HCEC 1CT (cell line): Measurements from ENCODE around the gene AGBL1.

ENCODE experiments used
- DNase-seq: peaks from one replicate; pipeline ENCODE4 v3.0.0-alpha.2; 2017

The AGBL1 gene

DNA sequence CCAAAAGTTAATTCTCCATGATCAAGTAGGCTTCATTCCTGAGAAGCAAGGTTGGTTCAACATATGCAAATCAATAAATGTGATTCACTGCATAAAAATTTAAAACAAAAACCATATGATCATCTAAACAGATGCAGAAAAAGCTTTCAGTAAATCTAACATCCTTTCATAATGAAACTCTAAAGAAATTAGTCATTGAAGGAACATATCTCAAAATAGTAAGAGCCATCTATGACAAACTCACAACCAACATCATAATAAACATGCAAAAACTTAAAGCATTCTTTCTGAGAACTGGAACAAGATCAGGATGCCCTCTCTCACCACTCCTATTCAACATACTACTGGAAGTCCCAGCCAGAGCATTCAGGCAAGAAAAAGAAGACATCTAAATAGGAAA lies 254.1 kb downstream of the AGBL1 start:
- DNase-seq, result no peak

DNA sequence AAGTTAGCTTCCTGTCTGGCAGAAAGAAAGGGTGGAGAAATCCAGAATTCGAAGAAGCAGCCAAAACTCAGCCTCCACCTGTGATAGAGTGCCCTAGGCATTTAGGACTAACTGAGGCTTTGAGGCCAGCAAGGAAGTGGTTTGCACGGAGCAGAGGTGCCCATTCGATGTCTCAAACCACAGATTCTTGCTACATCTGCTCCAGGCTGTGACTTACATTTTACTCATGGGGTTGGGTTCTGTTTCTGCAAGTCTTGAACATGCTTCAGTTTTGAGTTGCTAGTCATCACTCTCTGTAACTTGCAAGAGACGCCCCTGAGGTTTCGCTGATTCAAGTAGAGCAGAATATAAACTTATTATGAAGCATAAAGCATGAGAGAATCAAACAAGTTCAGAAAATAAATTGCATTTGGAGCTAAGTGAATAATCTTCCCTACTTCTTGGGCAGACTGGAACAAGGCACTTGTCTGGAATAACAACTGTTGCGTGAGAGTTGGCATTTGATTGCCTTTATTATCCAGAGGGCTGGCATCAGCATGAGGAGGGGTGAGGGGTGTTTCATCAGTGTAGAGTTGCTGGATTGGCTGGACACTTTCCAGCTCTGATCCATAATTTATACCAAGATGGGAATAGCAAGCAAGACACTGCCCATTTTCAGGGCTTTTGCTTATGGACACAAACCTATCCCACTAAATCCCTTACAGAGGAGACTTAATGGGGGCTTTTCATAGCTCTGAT lies 256.5 kb downstream of the AGBL1 start:
- DNase-seq, result no peak

DNA sequence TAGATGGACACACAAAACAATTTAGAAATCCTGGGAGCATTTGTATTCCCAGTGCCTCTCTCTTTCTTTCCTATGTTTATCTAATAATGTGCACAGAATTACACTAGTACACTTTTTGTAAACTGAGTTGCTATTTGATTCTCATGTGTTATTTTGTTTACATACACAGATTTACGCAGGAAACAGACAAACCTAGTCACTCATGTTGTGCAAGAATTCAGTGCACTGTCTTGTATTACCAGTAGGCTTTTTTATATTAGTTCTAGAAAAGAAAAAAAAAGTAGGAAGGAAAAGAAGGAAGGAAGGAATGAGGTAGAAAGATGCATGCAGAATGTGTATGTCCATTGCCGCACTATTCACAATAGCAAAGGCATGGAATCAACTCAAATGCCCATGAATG lies 257.4 kb downstream of the AGBL1 start:
- no peak for DNase-seq

DNA sequence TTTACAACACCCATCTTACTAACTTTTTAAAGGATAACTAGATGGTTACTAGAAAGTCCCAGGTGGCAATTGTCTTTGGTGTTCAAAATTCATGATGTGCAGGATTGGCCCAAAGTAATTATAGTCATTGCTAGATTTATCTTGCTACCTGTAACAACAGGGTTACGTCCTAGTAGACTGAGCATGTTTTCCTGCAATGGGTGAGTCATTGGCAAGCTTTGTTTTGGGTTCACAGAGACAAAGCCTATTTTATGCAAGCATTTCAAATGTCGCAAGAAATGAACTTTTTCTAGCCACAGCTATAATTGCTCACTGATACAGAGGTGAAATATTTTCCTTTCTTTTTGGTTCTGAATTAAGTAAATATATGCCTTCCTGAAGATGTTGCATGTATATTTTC lies 267.6 kb downstream of the AGBL1 start:
- DNase-seq, result no peak

DNA sequence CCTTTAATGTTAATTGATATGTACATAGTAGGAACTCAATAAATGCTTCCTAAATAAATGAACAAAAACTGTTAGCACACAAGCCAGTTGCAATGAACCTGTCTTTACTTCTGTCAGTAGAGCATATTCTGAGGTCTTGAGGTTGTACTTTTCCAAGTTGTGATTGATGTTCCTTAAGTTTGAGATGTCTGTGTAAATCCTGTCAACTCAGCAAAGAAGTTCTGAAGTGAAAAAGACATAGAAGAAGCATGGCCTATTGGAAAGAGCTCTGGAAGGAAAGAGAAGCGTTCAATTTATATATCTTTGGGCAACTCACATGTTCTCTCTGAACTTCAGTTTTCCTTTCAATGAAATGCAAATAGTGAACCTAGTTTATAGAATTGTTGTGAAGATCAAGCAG lies 269.9 kb downstream of the AGBL1 start:
- DNase-seq, result no peak

DNA sequence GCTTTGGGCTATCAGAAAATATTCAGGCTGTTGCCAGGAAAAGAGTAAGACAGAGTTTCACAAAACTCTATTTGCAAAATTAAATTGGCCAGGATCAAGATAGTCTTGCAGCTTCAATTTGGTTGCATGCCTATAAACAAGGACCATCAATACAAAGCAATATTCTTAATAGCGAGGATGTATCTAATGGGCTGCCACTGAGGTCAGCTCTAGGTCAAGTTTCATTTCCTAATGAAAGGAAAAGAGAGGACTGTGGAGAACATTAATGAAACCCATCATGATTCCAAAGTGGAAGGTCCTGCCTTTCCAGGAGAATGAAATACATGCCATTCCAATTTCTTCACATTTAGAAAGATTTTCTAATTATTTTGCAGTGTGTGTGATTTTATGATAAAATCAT lies 273.5 kb downstream of the AGBL1 start:
- DNase-seq, result no peak

DNA sequence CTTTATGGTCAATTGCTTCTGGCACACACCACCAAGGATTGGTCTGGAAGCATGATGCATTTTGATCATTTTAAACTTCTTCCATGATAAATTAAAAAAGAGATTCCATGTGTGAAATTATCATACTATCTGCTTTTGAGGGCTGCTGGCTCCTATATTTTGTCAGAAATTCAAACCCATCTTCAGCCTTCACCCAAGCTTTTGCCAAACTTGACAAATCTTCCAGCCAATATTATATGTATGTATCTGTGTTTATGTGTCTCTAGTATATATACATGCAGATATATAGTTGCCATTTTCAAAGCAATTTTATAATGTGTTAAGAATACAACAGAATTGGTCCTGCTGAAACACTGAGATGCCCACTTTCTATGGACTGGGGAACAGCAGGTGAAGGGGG lies 275.7 kb downstream of the AGBL1 start:
- no peak for DNase-seq

DNA sequence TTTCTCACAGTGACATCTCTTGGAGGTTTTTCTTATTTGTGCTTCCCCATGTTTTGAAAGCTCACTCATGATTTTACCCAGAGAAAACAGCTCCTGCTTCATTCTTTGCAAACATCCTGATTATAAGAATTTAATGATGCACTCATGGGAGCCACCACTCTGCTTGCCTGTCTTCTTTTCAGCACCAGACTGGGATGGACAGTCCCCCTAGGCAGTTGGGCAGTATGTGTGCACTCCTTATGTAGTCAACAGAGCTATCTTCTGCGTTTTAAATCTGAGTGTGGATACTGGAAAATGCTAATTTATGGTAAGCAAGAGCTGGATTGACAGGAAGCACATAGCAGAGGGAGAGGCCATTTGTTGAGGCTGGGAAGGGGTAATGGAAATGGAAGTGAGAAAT lies 276.1 kb downstream of the AGBL1 start:
- no peak for DNase-seq

DNA sequence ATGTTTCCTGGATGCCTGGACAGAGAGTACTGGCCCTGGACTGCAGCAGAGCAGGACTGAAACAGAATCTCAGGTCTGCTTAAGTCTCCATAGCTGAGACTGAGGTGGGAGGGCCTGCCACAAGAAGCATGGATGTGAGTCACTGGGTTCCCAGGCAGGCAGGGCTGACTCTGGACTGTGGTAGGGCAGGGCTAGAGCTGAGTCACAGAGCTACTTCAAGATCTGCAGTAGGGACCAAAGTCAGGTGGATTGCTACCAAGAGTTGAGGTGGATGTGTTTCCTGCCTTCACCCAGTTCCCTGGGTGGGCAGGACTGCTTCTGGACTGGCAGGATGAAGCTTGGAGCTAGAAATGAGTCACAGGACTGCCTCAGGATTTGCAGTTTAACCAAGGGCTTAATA lies 282.9 kb downstream of the AGBL1 start:
- no peak for DNase-seq

DNA sequence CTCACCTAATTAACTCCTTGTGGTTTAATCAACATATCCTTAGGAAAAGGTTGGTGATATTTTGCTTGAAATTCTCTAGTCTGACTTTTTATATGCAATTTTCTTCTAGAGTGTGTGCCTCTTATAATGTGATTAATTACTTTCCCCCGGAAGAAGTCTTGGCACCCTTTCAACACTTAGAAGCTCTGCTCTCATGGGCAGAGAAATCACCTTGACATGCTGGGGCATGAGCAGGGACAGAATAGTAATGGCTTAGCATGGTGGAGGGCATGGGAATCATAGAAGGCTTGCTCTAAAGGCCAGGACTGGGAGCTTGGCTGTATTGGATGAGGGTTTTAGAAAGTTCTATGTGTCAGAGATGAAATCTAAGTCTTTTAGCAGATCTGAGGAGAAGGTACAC lies 293.5 kb downstream of the AGBL1 start:
- DNase-seq, result no peak

DNA sequence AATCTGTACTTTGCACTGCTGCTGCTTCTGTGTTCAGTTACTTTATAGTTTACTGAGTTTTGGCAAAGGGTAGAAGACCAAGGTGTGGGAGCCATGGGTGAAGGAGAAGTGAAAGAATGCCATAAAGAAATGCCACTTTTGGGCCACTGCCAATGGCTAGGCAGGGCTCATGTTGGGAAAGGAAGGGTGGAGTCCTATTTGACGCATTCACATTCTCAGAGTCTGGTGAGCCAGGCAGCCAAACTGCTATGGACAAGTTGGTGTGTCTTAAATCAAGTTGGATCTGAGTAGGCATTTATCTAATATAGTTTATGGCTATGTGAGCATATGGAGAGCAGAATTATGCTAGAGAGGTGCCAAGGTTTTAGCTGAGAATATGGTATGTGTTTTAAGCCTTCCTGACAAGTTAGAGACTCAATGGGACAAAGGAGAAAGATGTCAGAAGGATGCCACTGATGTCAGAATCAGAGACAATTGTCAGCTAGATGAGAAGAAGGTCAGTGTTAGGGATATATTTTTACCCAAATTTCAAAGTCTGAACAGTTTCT lies 296.1 kb downstream of the AGBL1 start:
- no peak for DNase-seq

DNA sequence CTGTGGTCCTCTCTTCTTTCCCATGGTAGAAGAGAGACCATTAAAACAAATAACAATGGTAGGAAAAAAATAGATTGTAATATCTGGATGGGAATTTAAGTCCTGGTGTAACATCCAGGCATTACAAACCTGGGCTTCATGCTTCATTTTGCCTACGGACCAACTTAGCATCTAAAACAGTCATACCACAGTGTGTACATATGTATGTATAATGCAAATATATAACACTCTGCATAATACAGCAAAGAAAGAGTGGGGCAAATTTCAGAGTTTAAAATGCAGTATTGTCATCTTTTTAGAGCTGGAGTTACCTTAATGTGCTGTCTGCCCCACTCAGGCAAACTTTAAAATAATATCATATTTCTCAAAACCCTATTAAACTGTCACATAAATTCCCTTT lies 298.2 kb downstream of the AGBL1 start:
- DNase-seq, result no peak

DNA sequence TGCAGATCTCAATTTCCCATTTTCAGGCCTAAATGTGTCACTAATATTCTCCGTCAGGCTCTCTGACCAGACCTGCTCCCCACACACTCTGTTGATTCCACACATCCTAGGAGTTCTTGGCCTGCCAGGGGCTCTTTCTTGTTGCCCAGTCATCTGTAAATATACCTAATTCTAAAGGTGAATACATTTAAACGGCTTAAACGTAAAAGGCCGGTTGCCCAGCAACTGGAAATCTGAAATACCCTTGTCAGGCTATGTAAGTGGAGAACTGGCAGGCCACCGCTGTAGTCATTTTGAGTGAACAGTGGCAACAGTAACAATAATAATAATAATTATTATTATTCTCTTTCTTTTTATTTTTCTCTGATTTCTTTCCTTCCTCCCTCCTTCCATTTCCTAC lies 302.7 kb downstream of the AGBL1 start:
- no peak for DNase-seq

DNA sequence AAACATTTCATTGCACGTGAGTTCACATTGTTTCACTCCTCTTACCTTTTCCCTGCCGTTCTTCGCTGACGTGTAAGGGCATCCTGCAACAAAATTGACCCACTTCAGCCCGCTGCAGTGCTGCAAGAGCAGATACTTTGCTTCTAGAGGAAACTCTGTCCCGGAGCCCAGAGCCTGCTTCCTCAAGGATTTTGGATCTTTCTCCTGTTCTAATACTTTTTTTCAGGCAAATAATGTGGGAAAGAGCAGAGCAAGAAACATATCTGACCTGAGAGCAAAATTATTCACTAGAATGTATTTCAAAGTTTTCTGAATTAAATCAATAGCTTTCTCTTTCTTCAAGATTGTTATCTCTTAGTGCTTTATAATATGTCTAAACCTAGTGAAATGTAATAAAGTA lies 303.9 kb downstream of the AGBL1 start:
- no peak for DNase-seq

DNA sequence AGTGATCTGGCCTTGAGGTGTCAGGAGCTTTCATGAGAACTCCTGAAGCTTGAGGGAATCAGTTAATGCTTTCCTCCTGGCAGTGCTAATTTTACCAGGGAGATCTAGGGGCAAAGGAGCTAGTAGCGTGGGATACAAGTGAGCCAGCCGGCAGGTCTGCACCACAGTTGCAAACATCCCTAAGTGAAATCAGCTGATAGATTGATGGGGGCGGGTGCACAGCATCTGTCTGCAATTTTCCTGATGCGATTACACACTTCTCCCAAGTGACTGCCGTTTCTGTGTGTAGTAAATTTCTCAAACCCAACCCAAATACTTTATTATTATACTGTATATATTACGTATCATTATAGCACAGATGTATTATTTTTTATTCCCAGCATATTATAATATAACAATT lies 304.5 kb downstream of the AGBL1 start:
- DNase-seq, result no peak

DNA sequence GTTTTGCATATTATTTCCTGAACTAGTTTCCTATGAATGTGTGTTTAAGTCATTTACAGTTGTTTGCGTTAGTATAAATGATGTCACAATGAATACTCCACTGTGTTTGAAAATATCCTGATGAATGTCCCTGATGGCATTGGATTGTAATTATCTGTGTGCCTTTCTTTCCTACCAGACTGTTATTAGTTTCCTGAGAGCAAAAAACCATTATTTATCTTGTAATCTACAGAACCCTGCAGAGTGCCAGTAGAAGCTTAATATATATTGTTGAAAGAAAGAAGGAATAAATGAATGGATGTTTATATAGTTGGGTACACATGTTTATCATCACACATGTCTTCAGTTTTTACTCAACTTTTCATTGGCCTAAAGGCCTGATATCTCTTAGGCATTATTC lies 312.6 kb downstream of the AGBL1 start:
- DNase-seq, result no peak

DNA sequence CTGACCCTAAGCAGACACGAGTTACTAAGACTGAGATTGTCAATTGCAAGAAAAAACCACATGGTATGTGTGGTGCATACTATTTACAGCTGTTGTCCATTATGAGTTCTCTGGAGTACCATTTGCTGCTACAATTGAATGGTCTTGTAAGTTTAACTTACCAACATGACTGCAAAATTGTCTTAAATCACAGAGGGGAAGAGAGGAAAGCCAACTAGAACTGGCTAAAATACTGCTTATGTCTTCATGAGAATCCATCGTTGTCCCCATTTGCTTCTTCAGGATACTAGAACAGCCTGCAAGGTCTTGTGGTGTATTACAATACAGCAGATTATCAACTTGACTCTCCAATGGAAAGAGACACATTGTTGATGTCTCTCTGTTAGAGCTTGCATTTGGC lies 313.2 kb downstream of the AGBL1 start:
- DNase-seq, result no peak

DNA sequence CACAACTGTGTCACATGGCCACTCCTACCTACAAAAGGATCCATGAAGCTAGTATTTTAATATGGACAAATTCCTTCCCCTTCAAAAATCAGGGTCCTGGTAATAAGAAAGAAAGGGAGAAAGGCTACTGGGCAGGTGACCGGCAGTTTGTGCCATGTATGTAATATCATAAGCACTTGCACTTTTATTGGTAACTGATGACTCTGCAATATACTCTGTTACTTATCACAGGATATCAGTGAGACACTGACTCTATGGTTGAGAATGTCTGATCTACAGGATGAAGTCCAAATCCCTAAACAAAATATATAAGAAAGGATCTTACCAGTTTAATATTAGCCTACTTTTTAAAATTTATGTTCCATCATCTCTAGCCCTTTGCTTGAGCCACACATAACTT lies 315.2 kb downstream of the AGBL1 start:
- no peak for DNase-seq

DNA sequence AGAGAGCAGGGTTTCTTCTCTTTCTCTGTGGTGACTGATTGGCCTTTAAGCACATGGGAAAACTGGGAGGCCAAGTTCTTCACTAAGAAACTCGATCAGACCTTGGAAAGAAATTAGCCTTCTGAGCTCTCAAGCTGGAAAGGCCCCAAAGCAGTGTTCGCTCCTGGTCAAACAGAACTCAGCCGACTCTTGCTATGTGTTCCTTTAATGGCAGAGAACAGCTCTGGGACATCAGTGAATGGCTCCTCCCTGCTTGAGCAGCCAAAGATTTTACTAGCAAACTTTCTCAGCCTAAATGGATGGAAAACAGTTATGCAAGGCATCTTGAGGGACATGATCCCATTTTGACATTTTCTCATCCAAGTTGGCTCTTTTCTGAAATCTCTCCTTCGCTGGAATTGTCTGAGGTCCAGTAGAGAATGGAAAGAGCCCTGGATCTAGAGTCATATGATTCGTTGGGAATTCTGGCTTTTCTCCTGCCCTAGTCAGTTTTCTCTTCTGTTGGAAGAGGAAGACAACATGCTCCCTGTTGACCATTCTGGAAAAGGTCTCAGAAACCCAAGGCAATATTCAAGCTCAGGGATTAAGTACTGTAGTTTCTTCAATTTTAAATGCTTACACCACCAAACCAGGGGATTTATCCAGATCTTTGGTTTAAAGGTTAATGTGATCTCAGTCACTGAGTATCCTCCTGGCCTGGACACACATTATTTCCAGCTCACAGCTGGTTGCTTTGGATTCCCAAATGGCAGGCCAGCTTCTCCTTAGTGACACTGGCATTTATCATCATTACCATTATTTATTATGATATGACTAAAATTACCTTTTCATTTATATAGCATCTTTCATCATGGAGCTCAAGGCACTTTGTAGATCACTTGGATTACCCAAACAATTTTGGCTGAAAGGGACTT lies 319.6 kb downstream of the AGBL1 start:
- no peak for DNase-seq

DNA sequence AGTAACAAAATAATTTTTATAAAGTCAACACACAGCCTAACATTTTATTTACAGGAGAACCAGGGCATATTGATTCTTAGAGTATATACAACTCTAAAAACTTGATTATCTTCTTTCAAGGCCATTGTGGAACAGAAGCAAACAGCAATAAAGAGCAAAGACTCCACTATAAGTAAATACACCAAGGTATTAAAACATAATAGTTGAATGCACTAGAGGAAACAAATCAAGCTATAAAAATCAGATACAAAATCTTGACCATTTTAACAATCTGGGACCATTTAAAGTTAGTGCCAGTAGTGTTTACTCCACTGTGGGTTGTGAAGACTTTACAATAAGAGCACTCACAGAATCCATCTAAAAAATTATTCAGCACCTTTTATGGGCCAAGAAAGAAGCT lies 323.6 kb downstream of the AGBL1 start:
- DNase-seq, result no peak

DNA sequence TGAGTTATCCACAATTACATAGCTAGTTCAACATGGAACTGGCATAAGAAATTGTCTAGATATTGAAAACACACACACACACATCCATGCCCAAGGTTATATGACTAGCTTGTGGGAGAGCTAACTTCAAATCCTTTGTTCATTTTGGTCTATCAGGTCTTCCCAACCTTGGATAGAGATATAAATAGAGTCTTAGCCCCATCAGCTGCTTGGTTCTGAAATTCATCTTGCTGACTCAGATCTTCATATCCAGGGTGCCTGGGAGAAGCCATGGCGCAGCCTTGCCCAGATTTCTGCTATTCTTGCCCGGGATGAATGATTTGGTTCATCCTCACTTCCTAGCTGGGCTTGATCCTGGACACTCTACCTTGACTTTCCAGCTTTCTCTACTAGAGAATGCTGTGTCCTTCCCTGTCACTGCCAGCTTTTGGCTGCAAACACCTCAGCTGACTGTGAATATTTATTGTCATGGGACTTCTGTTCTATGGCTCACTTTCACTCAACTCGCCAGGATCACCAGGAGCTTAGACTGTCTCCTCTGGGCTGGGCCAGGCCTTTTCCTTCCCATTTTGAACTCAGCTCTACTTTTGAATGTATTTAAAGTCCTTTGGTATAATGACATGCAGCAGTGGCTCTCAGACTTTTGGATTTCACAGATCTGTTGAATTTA lies 324.4 kb downstream of the AGBL1 start:
- DNase-seq, result no peak

DNA sequence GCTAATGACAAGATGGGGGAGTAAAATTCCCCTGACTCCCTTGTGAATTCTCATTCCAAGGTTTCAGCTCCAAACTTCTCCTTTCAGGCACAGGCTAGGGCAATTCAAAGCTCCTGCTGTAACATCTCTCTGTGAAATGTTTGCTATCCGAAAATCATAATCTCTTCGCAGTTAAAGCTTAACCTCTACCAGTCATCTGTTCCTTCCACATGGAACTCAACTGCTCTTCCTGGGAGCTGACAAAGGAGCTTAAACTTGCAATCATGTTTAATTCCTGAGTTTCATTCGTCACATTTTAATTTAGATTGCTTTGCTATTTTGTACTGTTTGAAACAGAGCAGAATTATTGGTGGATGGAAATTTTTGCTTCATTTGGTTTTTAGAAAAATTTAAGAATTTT lies 328.6 kb downstream of the AGBL1 start:
- DNase-seq, result no peak

DNA sequence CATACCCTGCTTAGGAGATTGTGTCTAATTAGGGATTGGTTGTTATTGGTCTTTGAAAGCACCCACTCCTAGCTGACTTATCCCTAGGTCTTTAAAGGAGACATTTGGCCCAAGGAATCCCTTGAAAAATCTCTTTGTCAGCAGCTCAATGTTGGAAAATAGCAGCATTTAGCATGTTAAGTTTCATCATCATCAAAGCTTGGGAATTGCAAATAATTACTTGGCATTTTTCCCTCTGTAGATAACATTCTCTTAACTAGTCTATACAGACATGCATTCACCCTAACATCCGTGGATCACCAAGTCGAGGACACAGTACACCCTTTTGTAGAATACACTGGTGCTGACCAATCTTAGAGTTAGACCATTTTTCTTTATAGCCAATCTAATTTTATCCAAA lies 332.2 kb downstream of the AGBL1 start:
- no peak for DNase-seq

DNA sequence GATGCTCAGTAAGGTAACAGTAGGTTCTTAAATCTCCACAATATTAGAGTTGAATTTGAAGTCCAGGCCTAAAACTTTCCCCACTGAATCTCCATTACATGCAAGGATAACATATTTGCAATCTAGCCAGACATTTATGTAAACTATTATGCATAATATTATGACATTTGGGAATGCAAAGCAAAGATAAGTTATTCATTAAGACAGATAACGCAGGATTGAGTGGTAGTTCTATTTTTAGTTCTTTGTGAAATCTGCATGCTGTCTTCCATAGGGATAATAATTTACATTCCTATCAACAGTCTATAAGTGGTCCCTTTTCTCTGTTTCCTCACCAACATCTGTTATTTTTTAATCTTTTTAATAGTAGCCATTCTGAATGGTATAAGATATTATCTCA lies 333.5 kb downstream of the AGBL1 start:
- no peak for DNase-seq
